GM12873 (cell line): ENCODE measurements around the gene PPP1R1C.
A peak's percentile ranks its signal among the peaks of the same experiment; 100 is the strongest.

Experiments used
- TF ChIP-seq, protein P1 (sequence below): IDR thresholded peaks from 2 replicates; pipeline ENCODE4 v1.5.1; 2012; ENCODE audit warnings: low read depth, mild to moderate bottlenecking, moderate library complexity, low read length, control low read depth; ENCODE audit not compliant: insufficient read depth; ENCODE audit errors: missing control alignments

PPP1R1C gene

DNA sequence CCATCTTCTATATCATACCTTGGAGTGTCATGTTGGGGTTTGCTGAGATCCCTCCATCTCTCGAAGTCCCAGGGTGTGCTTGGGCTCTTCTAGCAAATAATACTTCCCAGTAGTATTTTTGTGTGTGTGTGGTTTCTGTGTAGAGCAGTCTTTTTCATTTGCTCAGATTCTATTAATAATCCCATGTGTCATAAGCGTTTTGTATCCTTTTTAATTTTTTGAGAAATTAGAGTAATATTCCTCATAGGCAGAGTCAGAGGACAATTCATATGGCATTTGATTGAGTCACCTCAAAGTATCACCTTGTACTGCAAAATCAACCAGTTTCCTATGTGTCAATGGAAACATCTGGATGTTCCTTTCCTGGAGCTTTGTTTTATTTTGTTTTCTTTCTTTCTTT is 37.4 kb upstream of the PPP1R1C start:
- TF ChIP-seq, protein P1, sequence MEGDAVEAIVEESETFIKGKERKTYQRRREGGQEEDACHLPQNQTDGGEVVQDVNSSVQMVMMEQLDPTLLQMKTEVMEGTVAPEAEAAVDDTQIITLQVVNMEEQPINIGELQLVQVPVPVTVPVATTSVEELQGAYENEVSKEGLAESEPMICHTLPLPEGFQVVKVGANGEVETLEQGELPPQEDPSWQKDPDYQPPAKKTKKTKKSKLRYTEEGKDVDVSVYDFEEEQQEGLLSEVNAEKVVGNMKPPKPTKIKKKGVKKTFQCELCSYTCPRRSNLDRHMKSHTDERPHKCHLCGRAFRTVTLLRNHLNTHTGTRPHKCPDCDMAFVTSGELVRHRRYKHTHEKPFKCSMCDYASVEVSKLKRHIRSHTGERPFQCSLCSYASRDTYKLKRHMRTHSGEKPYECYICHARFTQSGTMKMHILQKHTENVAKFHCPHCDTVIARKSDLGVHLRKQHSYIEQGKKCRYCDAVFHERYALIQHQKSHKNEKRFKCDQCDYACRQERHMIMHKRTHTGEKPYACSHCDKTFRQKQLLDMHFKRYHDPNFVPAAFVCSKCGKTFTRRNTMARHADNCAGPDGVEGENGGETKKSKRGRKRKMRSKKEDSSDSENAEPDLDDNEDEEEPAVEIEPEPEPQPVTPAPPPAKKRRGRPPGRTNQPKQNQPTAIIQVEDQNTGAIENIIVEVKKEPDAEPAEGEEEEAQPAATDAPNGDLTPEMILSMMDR: no peak

DNA sequence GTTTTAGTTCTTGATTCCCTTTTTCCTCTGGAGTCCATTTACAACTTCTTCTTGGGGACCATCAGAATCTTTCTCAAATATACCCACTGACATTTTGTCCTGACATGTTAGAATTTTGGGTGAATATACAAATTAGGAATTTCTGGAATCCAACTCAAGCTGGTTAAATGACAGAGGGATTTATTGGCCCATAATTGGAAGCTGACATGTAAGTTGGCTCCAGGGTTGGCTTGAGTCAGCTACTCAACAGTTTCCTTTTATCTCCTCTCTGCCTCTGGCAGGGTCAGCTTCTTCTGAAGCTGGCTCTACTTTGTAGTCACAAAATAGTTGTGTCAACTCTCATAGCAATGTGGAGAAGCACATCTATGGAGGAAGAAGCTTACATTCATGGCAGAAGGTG is 36.6 kb upstream of the PPP1R1C start:
- TF ChIP-seq, protein P1: no peak

DNA sequence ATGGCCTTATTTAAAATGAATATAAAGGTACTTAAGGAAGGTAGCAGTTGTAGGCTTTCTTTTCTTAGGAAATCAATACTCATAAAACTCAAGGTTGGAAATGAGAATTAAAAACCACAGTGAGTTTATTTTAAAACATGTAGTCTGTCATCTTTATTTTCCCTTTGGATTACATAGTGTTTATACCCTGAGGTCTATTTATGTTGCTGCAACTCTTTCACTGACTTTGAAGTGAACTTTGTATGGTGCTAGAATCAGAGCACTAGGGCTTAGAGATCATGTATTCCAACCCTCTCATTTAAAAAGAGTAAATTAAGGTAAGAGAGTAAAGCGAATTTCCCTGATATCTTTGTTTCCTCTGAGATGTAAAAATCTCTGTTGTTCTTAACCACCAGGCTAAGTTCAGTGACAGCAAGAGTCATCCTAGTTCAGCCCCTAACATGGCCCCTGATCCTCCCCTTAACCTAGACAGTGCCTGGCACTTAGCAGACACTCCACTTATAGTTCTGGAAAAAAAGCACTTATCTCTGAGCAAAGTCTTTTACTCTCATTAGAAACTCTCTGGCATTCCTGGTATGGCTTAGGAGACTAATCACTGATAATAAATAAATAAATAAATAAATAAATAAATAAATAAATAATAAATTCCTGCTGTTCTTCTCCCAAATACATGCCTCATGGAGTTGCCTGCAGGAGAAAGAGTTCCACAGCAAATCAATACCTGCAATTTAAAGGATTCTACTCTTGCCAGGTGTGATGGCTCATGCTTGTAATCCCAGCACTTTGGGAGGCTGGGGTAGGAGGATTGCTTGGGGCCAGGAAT is 33.0 kb upstream of the PPP1R1C start:
- TF ChIP-seq, protein P1: no peak

DNA sequence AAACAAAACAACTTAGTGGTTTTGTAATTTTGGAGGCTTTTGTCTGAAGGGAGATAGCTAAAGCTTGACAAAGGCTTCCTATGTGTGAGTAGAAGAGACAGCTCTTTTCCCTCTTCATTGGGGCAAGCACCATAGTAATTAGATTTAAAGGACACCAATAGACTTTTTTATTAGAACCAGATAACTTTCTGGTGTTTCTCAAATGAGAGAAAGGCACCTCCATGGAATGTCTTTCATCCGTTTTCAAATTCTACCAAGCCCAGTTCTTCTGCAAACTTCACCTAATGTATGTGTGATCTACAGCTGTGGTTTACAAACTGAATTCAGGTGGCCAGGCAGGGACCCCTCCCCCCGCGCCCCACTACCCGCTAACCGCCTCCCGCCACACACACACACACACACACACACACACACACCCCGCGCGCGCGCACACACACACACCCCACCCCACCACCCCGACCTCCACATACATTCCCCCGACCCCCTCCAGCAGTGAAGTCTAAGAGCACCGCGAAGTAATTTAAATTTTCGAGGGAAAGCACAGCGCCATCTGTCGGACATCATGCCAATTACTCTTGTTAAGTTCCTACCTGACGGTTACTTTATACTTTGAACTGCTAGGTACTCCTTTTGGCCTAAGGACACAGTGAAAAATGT is 31.6 kb upstream of the PPP1R1C start:
- TF ChIP-seq, protein P1: peak; percentile 74

DNA sequence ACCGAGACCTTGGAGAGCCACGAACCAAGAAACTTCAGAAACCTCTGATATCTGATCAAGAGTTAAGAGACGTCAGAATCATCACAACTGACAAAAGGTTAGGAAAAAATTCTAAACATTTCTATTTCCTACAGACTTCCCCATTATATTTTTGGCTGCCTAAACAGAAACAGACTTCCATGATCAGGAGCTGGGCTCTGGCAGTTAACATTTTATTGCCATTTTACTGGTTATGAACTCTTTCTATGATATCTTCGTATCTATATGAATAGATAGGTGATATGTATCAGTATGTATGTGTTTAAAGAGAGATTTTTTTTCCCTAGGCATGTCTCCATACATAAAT is 31.1 kb upstream of the PPP1R1C start:
- TF ChIP-seq, protein P1: no peak

DNA sequence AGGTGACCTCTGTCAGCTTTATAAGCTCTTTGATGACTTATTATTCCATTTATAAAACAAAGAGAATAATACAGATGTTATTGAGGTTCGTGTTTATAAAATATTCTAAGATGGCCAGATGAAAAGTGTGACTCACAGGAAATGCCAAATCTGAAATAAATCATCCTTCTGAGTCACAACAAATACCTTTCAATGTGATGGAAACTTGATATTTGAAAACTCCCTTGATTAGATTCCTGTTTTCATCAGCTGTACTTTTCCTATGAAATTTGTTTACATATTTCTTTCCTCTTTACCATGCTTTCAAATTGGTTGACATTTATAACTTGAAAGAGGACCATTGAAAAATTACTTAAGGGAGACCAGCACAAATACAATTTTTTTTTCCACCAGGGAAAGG is 30.6 kb upstream of the PPP1R1C start:
- TF ChIP-seq, protein P1: no peak

DNA sequence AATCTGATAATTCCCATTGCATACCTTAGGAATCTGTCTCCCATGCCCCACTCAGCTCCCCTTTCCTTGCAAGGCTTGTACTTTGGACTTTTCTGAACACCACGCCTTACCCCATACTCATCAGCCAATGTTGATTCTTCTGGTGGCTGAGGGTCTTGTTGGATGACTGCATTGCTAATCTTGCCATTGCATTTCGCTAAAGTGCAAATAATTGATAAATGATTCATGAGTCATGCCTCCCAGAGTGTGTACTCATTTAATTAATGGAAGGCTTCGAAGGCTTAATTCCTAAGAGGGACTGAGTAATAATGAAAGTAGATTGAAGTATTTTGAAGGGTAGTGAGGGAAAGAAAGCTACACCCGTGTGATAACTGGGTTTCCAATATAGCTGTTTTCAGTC is 28.0 kb upstream of the PPP1R1C start:
- TF ChIP-seq, protein P1: no peak
